WTC11 (cell line): ENCODE measurements around the gene BAIAP2L2.

ENCODE experiments used
- ARID4B ChIP-seq: sonication (generic); formaldehyde crosslinking; IDR thresholded peaks from 2 replicates; pipeline ENCODE4 v1.8.0; 2023; ENCODE audit warnings: missing genetic modification reagents, mild to moderate bottlenecking, borderline replicate concordance
- CREB1 ChIP-seq: sonication (generic); formaldehyde crosslinking; IDR thresholded peaks from 2 replicates; pipeline ENCODE4 v1.8.0; 2023; ENCODE audit warnings: mild to moderate bottlenecking, missing genetic modification reagents
- CTCF ChIP-seq: fragments of 200-600 bp; IDR thresholded peaks from 2 replicates; pipeline ENCODE4 v1.8.0; 2022; ENCODE audit warnings: antibody characterized with exemption
- ELF4 ChIP-seq: sonication (generic); formaldehyde crosslinking; IDR thresholded peaks from 2 replicates; pipeline ENCODE4 v1.8.1; 2022; ENCODE audit warnings: low read depth, mild to moderate bottlenecking, moderate library complexity, missing genetic modification reagents
- HMGXB4 ChIP-seq: sonication (generic); formaldehyde crosslinking; IDR thresholded peaks from 2 replicates; pipeline ENCODE4 v1.8.1; 2023; ENCODE audit warnings: mild to moderate bottlenecking, moderate library complexity, missing genetic modification reagents
- ZNF138 ChIP-seq: sonication (generic); formaldehyde crosslinking; conservative IDR thresholded peaks from 2 replicates; pipeline ENCODE4 v1.8.1; 2022; ENCODE audit warnings: mild to moderate bottlenecking, moderate library complexity, missing genetic modification reagents

GRCh38 chr22:38086001-38086845, 24.3 kb downstream of the BAIAP2L2 start:
- TF ChIP-seq HMGXB4: no peak
- no peak for TF ChIP-seq CTCF
- TF ChIP-seq CREB1 (CRISPR knock-in tag): no peak
- TF ChIP-seq ELF4 (CRISPR knock-in tag): no peak
- TF ChIP-seq ARID4B: no peak
- no peak for TF ChIP-seq ZNF138 (CRISPR knock-in tag)
